HepG2 (cell line): ENCODE results near the gene DEPDC1B. TPM values are rescaled to one million over a fixed set of nuclear protein-coding genes. Genes with fewer than 3 reads are reported as not detected.

ENCODE experiments used
- ARHGAP35 ChIP-seq: sonication (generic); formaldehyde crosslinking; IDR thresholded peaks from 2 replicates; pipeline ENCODE4 v1.9.0; 2022; ENCODE audit warnings: mild to moderate bottlenecking, inconsistent platforms, moderate library complexity, missing genetic modification reagents, borderline replicate concordance
- CERS6 ChIP-seq: sonication (generic); formaldehyde crosslinking; IDR thresholded peaks from 2 replicates; pipeline ENCODE4 v1.5.0; 2020; ENCODE audit warnings: missing genetic modification reagents
- MEIS1 ChIP-seq: sonication (generic); formaldehyde crosslinking; IDR thresholded peaks from 2 replicates; pipeline ENCODE4 v1.9.0; 2021; ENCODE audit warnings: mild to moderate bottlenecking, missing genetic modification reagents, moderate library complexity, borderline replicate concordance
- RERE ChIP-seq: IDR thresholded peaks from 2 replicates; pipeline ENCODE4 v1.6.1; 2016; ENCODE audit warnings: low read depth, missing genetic modification reagents, missing compliant biosample characterization
- SIX1 ChIP-seq: sonication (generic); formaldehyde crosslinking; IDR thresholded peaks from 2 replicates; pipeline ENCODE4 v1.4.0; 2020; ENCODE audit warnings: missing genetic modification reagents, borderline replicate concordance
- ZKSCAN5 ChIP-seq: sonication (generic); formaldehyde crosslinking; IDR thresholded peaks from 2 replicates; pipeline ENCODE4 v1.5.1; 2020; ENCODE audit warnings: mild to moderate bottlenecking, missing genetic modification reagents
- ZNF142 ChIP-seq: sonication (generic); formaldehyde crosslinking; IDR thresholded peaks from 2 replicates; pipeline ENCODE4 v1.4.0; 2020; ENCODE audit warnings: missing genetic modification reagents
- ZNF276 ChIP-seq: sonication (generic); formaldehyde crosslinking; IDR thresholded peaks from 2 replicates; pipeline ENCODE4 v1.4.0; 2020; ENCODE audit warnings: mild to moderate bottlenecking, low read depth, missing genetic modification reagents
- ZSCAN29 ChIP-seq: sonication (generic); formaldehyde crosslinking; conservative IDR thresholded peaks from 2 replicates; pipeline ENCODE4 v1.4.0; 2020; ENCODE audit warnings: mild to moderate bottlenecking, missing genetic modification reagents
- polyA plus RNA-seq, 8 experiments: library from polyadenylated mRNA; depleted of rRNA in 3 of 8; stranded (reverse) in 7 of 8; unstranded in 1 of 8; fragments of >200 nt; fragmentation: Illumina TruSeq in 4 of 8; extraction: Trizol in 4 of 8; gene quantifications; 2 replicates each; pipeline versions ENCODE4 v1.2.1 to v1.2.3, GENCODE V29; 2011 to 2016; ENCODE audit warnings: low read depth in 4 of 8, missing spikeins in 1 of 8, mixed read lengths in 1 of 8; ENCODE audit not compliant: insufficient read depth in 1 of 8
- total RNA-seq, 5 experiments: library from RNA; depleted of rRNA; stranded (reverse); fragments of >200 nt; fragmentation: Illumina TruSeq; extraction: Trizol; gene quantifications; 2 replicates each; pipeline ENCODE4 v1.2.3, GENCODE V29; 2016; ENCODE audit warnings: low read depth in 1 of 5
- TF ChIP-seq, protein P1 (sequence below): sonication (generic); IDR thresholded peaks from 2 replicates; pipeline ENCODE4 v1.6.1; 2016; ENCODE audit warnings: low read depth, borderline replicate concordance
- TF ChIP-seq, protein P2 (sequence below): IDR thresholded peaks from 2 replicates; pipeline ENCODE4 v1.6.1; 2016; ENCODE audit warnings: mild to moderate bottlenecking

The DEPDC1B gene
- total and polyA plus RNA-seq, 2 of the 13 experiments (the other 11 are each of a cell fraction or from before 2014, with no cell fraction given) = 29.5 to 51.3 TPM

DNA sequence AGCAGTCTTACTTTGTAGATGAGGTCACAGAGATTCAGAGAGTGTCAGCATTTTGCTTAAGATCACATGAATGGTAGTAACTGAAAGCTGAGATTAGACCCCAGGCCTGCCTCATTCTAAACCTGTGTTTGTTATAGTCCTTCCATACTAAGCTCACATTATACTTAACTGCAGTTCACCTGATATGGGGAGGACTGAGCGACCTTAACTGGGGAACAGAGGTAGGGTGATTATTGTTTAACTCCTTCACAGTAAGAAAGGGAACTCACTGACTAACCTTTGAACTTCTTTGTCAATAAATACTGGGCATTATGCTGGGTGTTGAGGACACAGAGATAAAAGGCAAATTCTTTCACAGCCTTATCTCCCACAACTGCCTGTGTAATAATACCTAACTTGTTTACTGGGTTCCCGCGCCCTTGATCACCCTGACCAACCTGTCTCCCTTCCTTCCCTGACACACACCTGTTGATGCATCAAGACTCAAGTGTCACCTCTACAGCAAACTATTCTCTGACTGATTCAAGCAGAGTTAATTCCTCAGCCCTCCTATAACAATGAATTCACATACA is 27.2 kb downstream of the DEPDC1B start (continued):
- TF ChIP-seq ARHGAP35 (CRISPR knock-in tag) (peak; percentile 46; the same call in 1 of the 2 replicates), RERE (CRISPR knock-in tag) (peak; percentile 96), ZNF276 (peak; percentile 99), MEIS1 (CRISPR knock-in tag) (peak; percentile 91; the same call in 1 of the 2 replicates), ZNF142 (no peak), ZSCAN29 (CRISPR knock-in tag) (peak; percentile 84; the same call in 1 of the 2 replicates), SIX1 (CRISPR knock-in tag) (peak; percentile 89; the same call in 1 of the 2 replicates), CERS6 (CRISPR knock-in tag) (no peak), ZKSCAN5 (CRISPR knock-in tag) (no peak)
- TF ChIP-seq, protein P1, sequence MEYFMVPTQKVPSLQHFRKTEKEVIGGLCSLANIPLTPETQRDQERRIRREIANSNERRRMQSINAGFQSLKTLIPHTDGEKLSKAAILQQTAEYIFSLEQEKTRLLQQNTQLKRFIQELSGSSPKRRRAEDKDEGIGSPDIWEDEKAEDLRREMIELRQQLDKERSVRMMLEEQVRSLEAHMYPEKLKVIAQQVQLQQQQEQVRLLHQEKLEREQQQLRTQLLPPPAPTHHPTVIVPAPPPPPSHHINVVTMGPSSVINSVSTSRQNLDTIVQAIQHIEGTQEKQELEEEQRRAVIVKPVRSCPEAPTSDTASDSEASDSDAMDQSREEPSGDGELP = peak; percentile 81; the same call in 1 of the 2 replicates
- TF ChIP-seq, protein P2, sequence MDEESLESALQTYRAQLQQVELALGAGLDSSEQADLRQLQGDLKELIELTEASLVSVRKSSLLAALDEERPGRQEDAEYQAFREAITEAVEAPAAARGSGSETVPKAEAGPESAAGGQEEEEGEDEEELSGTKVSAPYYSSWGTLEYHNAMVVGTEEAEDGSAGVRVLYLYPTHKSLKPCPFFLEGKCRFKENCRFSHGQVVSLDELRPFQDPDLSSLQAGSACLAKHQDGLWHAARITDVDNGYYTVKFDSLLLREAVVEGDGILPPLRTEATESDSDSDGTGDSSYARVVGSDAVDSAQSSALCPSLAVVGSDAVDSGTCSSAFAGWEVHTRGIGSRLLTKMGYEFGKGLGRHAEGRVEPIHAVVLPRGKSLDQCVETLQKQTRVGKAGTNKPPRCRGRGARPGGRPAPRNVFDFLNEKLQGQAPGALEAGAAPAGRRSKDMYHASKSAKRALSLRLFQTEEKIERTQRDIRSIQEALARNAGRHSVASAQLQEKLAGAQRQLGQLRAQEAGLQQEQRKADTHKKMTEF (CRISPR knock-in tag) = peak; percentile 93
